ENCODE results near the gene PXT1.
A peak's percentile ranks its signal among the peaks of the same experiment; 100 is the strongest.

DNA sequence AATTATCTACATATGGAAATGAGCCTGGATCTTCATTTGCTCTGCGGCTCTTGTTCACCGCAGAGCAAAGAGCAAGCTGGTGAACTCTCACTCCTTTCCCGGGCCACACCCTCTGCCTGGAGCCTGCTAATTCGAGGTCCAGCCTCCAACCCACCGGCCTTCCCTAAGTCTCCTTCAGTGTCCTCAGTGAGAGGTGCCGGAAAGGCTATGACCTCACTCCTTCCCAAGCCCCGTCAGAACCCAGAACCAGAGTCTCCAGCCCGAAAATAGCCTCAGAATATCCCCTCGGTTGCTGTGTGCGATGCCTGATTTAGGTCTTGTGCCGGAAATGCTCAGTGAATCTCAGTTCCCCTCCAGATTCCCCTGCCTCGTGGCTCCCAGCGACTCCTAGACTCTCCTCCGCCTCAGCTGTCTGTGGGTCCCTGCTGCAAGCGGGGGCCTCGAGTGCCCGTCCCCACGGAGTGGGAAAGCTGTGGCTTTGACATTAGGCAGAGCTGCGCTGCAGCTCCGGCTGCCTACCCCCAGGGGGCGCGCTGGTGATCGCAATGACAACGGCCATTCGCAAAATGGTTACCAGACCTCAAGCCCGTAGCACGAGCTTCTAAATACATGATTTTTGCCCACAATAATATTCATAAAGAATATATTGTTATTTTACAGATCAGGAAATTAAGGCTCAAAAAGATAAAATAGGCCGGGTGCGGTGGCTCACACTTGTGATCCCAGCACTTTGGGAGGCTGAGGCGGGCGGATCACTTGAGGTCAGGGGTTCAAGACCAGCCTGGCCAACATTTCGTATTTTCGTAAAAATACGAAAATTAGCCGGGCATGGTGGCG lies 101.8 kb downstream of the PXT1 start:
- TF ChIP-seq POLR2AphosphoS5 (IDR thresholded peaks at IDR 0.05) (no peak), MXI1 (conservative IDR thresholded peaks at IDR 0.05; ENCODE audit: poor library complexity, severe bottlenecking) (no peak), EP300 (conservative IDR thresholded peaks at IDR 0.05; ENCODE audit: poor library complexity, severe bottlenecking) (no peak), RAD21 (conservative IDR thresholded peaks at IDR 0.05) (no peak)
- TF ChIP-seq, protein P1, sequence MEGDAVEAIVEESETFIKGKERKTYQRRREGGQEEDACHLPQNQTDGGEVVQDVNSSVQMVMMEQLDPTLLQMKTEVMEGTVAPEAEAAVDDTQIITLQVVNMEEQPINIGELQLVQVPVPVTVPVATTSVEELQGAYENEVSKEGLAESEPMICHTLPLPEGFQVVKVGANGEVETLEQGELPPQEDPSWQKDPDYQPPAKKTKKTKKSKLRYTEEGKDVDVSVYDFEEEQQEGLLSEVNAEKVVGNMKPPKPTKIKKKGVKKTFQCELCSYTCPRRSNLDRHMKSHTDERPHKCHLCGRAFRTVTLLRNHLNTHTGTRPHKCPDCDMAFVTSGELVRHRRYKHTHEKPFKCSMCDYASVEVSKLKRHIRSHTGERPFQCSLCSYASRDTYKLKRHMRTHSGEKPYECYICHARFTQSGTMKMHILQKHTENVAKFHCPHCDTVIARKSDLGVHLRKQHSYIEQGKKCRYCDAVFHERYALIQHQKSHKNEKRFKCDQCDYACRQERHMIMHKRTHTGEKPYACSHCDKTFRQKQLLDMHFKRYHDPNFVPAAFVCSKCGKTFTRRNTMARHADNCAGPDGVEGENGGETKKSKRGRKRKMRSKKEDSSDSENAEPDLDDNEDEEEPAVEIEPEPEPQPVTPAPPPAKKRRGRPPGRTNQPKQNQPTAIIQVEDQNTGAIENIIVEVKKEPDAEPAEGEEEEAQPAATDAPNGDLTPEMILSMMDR (IDR thresholded peaks at IDR 0.05; ENCODE audit: poor library complexity, severe bottlenecking), result peak; percentile 64
